ENCODE data around the gene SYNGAP1. TPM values are rescaled to one million over a fixed set of nuclear protein-coding genes. Genes with fewer than 3 reads are reported as not detected.
"Not testable (repeated sequence)": the region's sequence is repeated elsewhere in the genome, so short reads cannot be mapped to it uniquely, and the experiment has no call there.

The SYNGAP1 gene
- total RNA-seq (2014; rRNA removed; shearing (Covaris generic)) (36.9 and 45.0 TPM in 2 replicates), polyA plus RNA-seq (2016; fragmentation: Nextera tagmentation; extraction: Ambion mirVana) (12.9 and 13.9 TPM in 2 replicates)
- long read RNA-seq, partial matches to known transcripts, result 0 of 1 reads
- long read RNA-seq, other reads (novel, unspliced or antisense), result 1 of 1 reads

DNA sequence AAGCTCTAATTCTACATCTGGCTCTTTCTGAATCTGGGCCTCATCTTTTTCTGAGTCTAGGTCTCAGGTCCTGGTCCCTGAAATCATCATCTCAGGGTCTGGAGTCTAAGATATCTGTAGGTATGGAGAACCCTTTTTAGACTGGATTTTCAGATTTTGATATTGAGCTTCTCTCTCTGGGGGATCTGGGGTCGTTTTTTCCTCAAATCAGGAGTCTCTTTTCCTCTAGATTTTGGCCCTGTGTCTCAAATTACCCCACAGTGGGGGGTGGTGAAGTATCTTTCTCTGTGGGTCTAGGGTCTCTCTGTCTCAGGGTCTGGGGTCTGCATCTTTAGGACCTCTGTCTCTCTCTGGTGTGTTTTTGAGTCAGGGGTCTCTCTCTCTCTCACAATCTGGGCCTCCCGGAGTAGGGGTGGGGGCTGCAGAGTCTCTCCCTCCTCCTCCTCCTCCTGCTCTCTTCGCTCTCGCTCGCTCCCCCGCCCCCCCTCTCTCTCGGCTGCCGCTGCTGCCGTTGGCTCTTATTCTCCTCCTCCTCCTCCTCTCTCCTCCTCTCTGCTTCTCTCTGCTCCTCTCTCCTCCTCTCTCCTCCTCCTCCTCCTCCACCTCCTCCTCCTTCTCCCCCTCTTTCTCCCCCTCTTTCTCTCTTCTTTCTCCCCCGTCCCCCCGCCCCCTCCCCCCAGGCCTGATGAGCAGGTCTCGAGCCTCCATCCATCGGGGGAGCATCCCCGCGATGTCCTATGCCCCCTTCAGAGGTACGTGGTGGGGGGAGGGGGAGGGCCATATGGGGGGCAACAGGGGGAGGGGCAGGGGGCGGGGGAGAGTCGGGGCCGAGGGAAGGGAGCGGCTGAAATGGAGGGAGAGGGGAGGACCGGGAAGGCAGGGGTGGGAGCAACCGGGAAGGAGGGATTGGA, at the start of gene SYNGAP1:
TSS of gene SYNGAP1 (plus strand) at position 486 of the 911 bp plus-strand sequence. CDS start at position 686, 200 bp downstream.
- H3K36me3 Mint-ChIP-seq (ENCODE audit: low read depth), result peaks cover 52% of the 10 kb centered on the region
- Histone ChIP-seq H3K27ac (ENCODE audit: low read depth) (peak within 1 kb of the TSS; percentile 98), H3F3A (replicated peaks; ENCODE audit: low read depth) (peaks cover 16% of the 10 kb centered on the region), H3K4me2 (peak within 1 kb of the TSS; percentile 87), H3K9me2 (ENCODE audit: insufficient read depth) (no peaks in the 10 kb centered on the region), H3K4me3 (peak within 1 kb of the TSS; percentile 98), H3K27me3 (ENCODE audit: insufficient read depth) (no peaks in the 10 kb centered on the region), H3K4me1 (ENCODE audit: insufficient read depth) (peaks cover 45% of the 10 kb centered on the region), H2AFZ (no peak within 1 kb of the TSS), H3K36me3 (ENCODE audit: insufficient read depth) (peaks cover 9% of the 10 kb centered on the region; the same call in 1 of the 2 replicates), H4K20me1 (replicated peaks; ENCODE audit: insufficient read depth) (peaks cover 20% of the 10 kb centered on the region), H3K79me2 (replicated peaks; ENCODE audit: insufficient read depth) (peaks cover 58% of the 10 kb centered on the region)
- H3K4me1 Mint-ChIP-seq, result peaks cover 76% of the 10 kb centered on the region
- DNase-seq (ENCODE audit: low spot score) (peak; percentile 76), ATAC-seq (peak; percentile 13)
- peaks cover 27% of the 10 kb centered on the region for H3K27me3 Mint-ChIP-seq (ENCODE audit: insufficient read depth, low read depth, poor library complexity)
- peak within 1 kb of the TSS; percentile 98 for H3K27ac Mint-ChIP-seq
- no peaks in the 10 kb centered on the region for H3K9me3 Mint-ChIP-seq
- H3K4me3 Mint-ChIP-seq, result peak within 1 kb of the TSS; percentile 99
- TF ChIP-seq ZNF331 (CRISPR knock-in tag; IDR thresholded peaks at IDR 0.05; ENCODE audit: low read depth) (no peak), ETS1 (IDR thresholded peaks at IDR 0.05) (no peak), ZNF462 (CRISPR knock-in tag; IDR thresholded peaks at IDR 0.05) (no peak), CTCF (conservative IDR thresholded peaks at IDR 0.05; ENCODE audit: low read depth in 2 of 2) (no peak), CREB1 (CRISPR knock-in tag; IDR thresholded peaks at IDR 0.05; ENCODE audit: low read depth) (0 out of 2 replicates have a peak, but pooled peaks have one; percentile 7), POLR2AphosphoS5 (IDR thresholded peaks at IDR 0.05; ENCODE audit: low read depth) (peak; percentile 34; the same call in 1 of the 2 replicates), EZH2phosphoT487 (IDR thresholded peaks at IDR 0.05; ENCODE audit: unreplicated experiment) (no peak)

- not testable (repeated sequence) for H3K27me3 Mint-ChIP-seq (ENCODE audit: insufficient read depth, low read depth, poor library complexity); ATAC-seq; H3K4me3 ChIP-seq; H3K9me2 ChIP-seq (ENCODE audit: insufficient read depth); DNase-seq (ENCODE audit: low spot score); H3K36me3 ChIP-seq (ENCODE audit: insufficient read depth); H3K27me3 ChIP-seq (ENCODE audit: insufficient read depth); H3K79me2 ChIP-seq (replicated peaks; ENCODE audit: insufficient read depth); H3K9me3 Mint-ChIP-seq; H3K27ac ChIP-seq (ENCODE audit: low read depth); H3K27ac Mint-ChIP-seq; H3K4me2 ChIP-seq; H3K4me3 Mint-ChIP-seq; H4K20me1 ChIP-seq (replicated peaks; ENCODE audit: insufficient read depth); H3F3A ChIP-seq (replicated peaks; ENCODE audit: low read depth); H3K36me3 Mint-ChIP-seq (ENCODE audit: low read depth)
- H3K4me1 Mint-ChIP-seq, result peaks cover 31% of the 10 kb centered on the region
- H2AFZ ChIP-seq, result peak overlapping the region; percentile 24; the same call in 1 of the 2 replicates
- H3K4me1 ChIP-seq (ENCODE audit: insufficient read depth), result peaks cover 27% of the 10 kb centered on the region
Measured at GRCh38 chr6:33371901-33372300, 48.0 kb upstream of the SYNGAP1 start.

All from GM23338 (cell line).